Panc1 (cell line): ENCODE data around the gene COL4A1. TPM values are rescaled to one million over a fixed set of nuclear protein-coding genes. Genes with fewer than 3 reads are reported as not detected.

Experiments used
- ATAC-seq: fragments of 200-7000 bp; cut with Tn5 transposase; 2 replicates; pipeline ENCODE4 v1.9.1; 2020; ENCODE audit warnings: mild to moderate bottlenecking, moderate library complexity
- BruUV-seq: library from RNA; stranded (reverse); fragments of 400-500 nt; replicated peaks from 2 replicates; lab custom pipeline; 2021; lab: Mats Ljungman, UMichigan
- CTCF ChIA-PET: fragments of 300-600 bp; sonication (Branson Sonifier 250); formaldehyde crosslinking; loops from one replicate; lab custom pipeline; 2022; ENCODE audit warnings: antibody characterized with exemption; lab: Charles Lee
- POLR2A ChIA-PET: fragments of 300-600 bp; sonication (Branson Sonifier 250); formaldehyde crosslinking; loops from one replicate; lab custom pipeline; 2022; ENCODE audit warnings: antibody characterized with exemption; lab: Charles Lee
- DNase-seq: peaks from one replicate; pipeline ENCODE4 v3.0.0-alpha.2; 2010; ENCODE audit warnings: low read depth, low spot score
- H3K27ac ChIP-seq: 2 replicates; pipeline ENCODE4 v1.5.1; 2011; ENCODE audit warnings: mild to moderate bottlenecking, low read length, inconsistent platforms
- H3K27me3 ChIP-seq: fragments of 200-500 bp; sonication (Bioruptor generic); 2 replicates; pipeline ENCODE4 v1.6.0; 2014; ENCODE audit warnings: low read length, inconsistent platforms; ENCODE audit not compliant: control insufficient read depth, insufficient read depth
- H3K36me3 ChIP-seq: fragments of 200-500 bp; sonication (Bioruptor generic); 2 replicates; pipeline ENCODE4 v1.5.1; 2014; ENCODE audit warnings: inconsistent platforms, mild to moderate bottlenecking, low read length, moderate library complexity; ENCODE audit not compliant: control insufficient read depth, insufficient read depth
- H3K4me1 ChIP-seq: 2 replicates; pipeline ENCODE4 v1.5.1; 2011; ENCODE audit warnings: inconsistent platforms, mild to moderate bottlenecking, low read length, moderate library complexity; ENCODE audit not compliant: control insufficient read depth, insufficient read depth
- H3K4me3 ChIP-seq, 2 experiments: 2 replicates each; pipeline ENCODE4 v1.5.1; 2011 to 2012; ENCODE audit warnings: low read depth in 2 of 2, low read length in 2 of 2, mild to moderate bottlenecking in 2 of 2, inconsistent platforms in 1 of 2, moderate library complexity in 1 of 2
- H3K9me3 ChIP-seq: fragments of 200-500 bp; sonication (Bioruptor generic); 2 replicates; pipeline ENCODE4 v1.5.1; 2014; ENCODE audit warnings: low read depth, mild to moderate bottlenecking, inconsistent platforms, low read length, moderate library complexity; ENCODE audit not compliant: control insufficient read depth, insufficient read depth
- CTCF ChIP-seq: fragments of 450-650 bp; IDR thresholded peaks from 2 replicates; pipeline ENCODE4 v1.5.1; 2017; ENCODE audit warnings: mild to moderate bottlenecking
- POLR2AphosphoS5 ChIP-seq: IDR thresholded peaks from 2 replicates; pipeline ENCODE4 v1.6.1; 2012; ENCODE audit warnings: mild to moderate bottlenecking, low read depth, low read length, moderate library complexity
- REST ChIP-seq, 2 experiments: IDR thresholded peaks; 2 replicates each; pipeline ENCODE4 v1.6.1; 2011 to 2012; ENCODE audit warnings: low read depth in 2 of 2, control low read depth in 1 of 2, low read length in 1 of 2, mild to moderate bottlenecking in 1 of 2, moderate library complexity in 1 of 2; ENCODE audit not compliant: insufficient read depth in 1 of 2
- SIN3A ChIP-seq: IDR thresholded peaks from 2 replicates; pipeline ENCODE4 v1.6.1; 2012; ENCODE audit warnings: low read depth, mild to moderate bottlenecking, low read length, moderate library complexity, borderline replicate concordance; ENCODE audit not compliant: insufficient read depth
- TCF7L2 ChIP-seq: IDR thresholded peaks from 2 replicates; pipeline ENCODE4 v1.6.1; 2011; ENCODE audit warnings: mild to moderate bottlenecking, low read depth, low read length, inconsistent platforms
- in situ Hi-C: cut with HindIII; loops from 2 replicates; pipeline ENCODE4 v1.10.0; 2016; ENCODE audit warnings: low sequenced_read_pairs, low pct_unique_long_range_greater_than_20kb
- intact Hi-C: fragments of 100-400 bp; cut with micrococcal nuclease; formaldehyde crosslinking; loops from one replicate; pipeline ENCODE4 v1.10.0; 2022; ENCODE audit not compliant: unreplicated experiment
- total RNA-seq: library from RNA; stranded (reverse); gene quantifications from one replicate; pipeline ENCODE4 v1.2.1, GENCODE V29; 2021; ENCODE audit not compliant: unreplicated experiment

The COL4A1 gene
- total RNA-seq, 1 experiment from 2014 or later: 1.1 TPM

GRCh38 chr13:110285991-110286832 lies 20.7 kb downstream of the COL4A1 start:
- ChIA-PET CTCF (no interaction called here), POLR2A (interaction anchor here (0.6 kb wide), 1 partner anchor 154 kb away, joined by 3 read pairs; no protein-coding TSS in a partner anchor)
- no peaks in the 10 kb centered on the region for H3K36me3 ChIP-seq
- peaks cover 2% of the 10 kb centered on the region; the same call in 1 of the 2 replicates for H3K27me3 ChIP-seq
- H3K4me3 ChIP-seq: no peak overlapping the region
- TF ChIP-seq CTCF (no peak), POLR2AphosphoS5 (no peak), SIN3A (no peak), REST (IDR thresholded peaks at IDR 0.05; ENCODE audit: insufficient read depth in 1 of 2, low read depth in 2 of 2, low read length in 1 of 2) (no peak), TCF7L2 (no peak)
- H3K4me1 ChIP-seq: no peaks in the 10 kb centered on the region
- no peak for DNase-seq
- in situ Hi-C loops: no loop called here
- intact Hi-C loops: no loop called here
- H3K27ac ChIP-seq: no peak overlapping the region
- ATAC-seq: no peak
- no TSS peak for BruUV-seq
- H3K9me3 ChIP-seq: no peaks in the 10 kb centered on the region

- no peak overlapping the region for H3K27ac ChIP-seq
- ATAC-seq: no peak
- no peak for DNase-seq
- TF ChIP-seq CTCF (no peak), POLR2AphosphoS5 (no peak), SIN3A (no peak), TCF7L2 (no peak), REST (IDR thresholded peaks at IDR 0.05; ENCODE audit: insufficient read depth in 1 of 2, low read depth in 2 of 2, low read length in 1 of 2) (no peak)
- H3K4me1 ChIP-seq: no peaks in the 10 kb centered on the region
- POLR2A ChIA-PET: no interaction called here
- H3K9me3 ChIP-seq: no peaks in the 10 kb centered on the region
- CTCF ChIA-PET: no interaction called here
- peaks cover 2% of the 10 kb centered on the region; the same call in 1 of the 2 replicates for H3K27me3 ChIP-seq
- intact Hi-C loops (no loop called here), in situ Hi-C loops (no loop called here)
- no TSS peak for BruUV-seq
- no peaks in the 10 kb centered on the region for H3K36me3 ChIP-seq
- H3K4me3 ChIP-seq: no peak overlapping the region
Measured at GRCh38 chr13:110284779-110285484, 22.0 kb downstream of the COL4A1 start.
